Dermis blood vessel endothelial cell (primary cell): Measurements from ENCODE around the gene LRRC17. TPM values are rescaled to one million over a fixed set of nuclear protein-coding genes. Genes with fewer than 3 reads are reported as not detected.
"Not testable (repeated sequence)": the region's sequence is repeated elsewhere in the genome, so short reads cannot be mapped to it uniquely, and the experiment has no call there.

Experiments used
- DNase-seq: peaks from one replicate; pipeline ENCODE4 v3.0.0; 2010
- total RNA-seq: library from RNA; depleted of rRNA; stranded (reverse); fragments of >200 nt; gene quantifications from 2 replicates; pipeline ENCODE4 v1.2.3, GENCODE V29; 2014

Gene LRRC17
- total RNA-seq, 1 donor from 2014 or later: 1.2 TPM

DNA sequence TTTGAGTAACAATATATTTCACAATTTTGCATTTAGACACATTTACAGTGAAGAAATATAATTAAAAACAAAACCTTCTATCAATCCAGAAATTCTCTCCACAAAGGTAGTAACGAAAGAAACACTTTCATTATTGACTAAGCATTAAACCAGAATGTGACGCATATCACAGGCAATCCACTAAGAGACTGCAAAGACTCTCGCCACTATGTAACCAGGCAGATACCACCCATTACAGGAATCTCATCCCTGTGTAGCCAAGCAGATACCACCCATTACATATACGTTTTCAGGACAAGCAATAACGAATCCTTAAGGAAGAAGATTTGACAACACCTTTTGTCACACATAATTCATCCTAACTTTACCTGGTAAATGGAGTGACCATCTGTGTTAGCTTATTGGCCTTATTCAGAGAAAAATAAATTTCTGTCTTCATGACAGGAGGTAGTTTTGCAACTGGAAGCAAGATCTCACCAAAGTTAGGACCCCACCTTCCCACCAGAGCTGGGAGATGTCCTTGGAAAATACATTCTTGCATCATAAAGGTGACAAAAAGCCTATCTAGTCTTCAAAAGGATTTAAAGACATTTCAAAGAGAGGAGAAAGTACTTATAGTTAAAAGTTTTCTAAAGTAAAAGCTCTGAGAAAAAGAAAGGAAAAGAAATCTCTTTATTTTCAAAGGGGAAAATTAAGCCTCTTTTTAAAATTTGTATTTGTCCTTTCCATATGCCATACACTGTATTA lies 30.8 kb downstream of the LRRC17 start:
- DNase-seq: no peak

DNA sequence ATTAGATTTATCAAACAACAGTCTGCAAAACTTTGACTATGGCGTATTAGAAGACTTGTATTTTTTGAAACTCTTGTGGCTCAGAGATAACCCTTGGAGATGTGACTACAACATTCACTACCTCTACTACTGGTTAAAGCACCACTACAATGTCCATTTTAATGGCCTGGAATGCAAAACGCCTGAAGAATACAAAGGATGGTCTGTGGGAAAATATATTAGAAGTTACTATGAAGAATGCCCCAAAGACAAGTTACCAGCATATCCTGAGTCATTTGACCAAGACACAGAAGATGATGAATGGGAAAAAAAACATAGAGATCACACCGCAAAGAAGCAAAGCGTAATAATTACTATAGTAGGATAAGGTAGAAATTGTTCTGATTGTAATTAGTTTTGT lies 31.4 kb downstream of the LRRC17 start:
- DNase-seq: no peak

DNA sequence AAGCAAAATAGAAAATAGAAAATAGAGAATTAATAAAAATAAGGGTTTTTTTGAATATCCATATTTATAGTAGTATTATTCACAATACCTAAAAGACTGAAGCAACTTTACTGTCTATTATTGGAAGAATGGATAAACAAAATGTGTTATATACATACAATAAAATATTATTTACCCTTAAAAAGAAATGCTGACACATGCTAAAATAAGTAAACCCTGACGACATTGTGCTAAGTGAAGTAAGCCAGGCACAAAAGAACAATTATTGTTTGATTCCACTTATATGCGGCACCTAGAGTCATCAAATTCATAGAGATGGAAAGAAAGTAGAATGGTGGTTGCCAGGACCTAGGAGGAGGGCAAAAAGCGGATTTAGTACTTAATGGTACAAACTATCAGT lies 39.0 kb downstream of the LRRC17 start:
- DNase-seq: no peak

DNA sequence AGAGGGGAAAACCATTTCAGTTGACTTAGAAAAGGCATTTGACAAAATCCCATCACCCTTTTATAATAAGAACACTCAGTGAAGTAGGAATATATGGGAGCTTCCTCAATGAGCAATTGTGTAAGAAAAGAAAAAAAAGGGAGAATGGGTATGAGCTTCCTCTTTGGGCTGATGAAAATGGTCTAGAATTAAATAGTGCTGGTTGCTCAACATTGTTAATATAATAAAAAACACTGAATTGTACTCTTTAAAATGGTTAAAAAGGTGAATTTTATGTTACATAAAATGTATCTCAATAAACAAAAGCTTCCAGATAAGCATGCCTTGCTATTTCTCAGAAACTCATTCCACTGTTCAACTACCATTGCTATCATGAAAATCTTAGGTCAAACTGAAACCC lies 40.6 kb downstream of the LRRC17 start:
- no peak for DNase-seq

DNA sequence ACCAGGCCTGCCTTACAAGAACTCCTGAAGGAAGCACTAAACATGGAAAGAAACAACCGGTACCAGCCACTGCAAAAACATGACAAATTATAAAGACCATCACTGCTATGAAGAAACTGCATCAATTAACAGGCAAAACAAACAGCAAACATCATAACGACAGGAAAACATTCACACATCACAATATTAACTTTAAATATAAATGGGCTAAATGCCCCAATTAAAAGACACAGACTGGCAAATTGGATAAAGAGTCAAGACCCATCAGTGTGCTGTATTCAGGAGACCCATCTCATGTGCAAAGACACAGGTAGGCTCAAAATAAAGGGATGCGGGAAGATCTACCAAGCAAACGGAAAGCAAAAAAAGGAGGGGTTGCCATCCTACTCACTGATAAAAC lies 41.6 kb downstream of the LRRC17 start:
- not testable (repeated sequence) for DNase-seq

DNA sequence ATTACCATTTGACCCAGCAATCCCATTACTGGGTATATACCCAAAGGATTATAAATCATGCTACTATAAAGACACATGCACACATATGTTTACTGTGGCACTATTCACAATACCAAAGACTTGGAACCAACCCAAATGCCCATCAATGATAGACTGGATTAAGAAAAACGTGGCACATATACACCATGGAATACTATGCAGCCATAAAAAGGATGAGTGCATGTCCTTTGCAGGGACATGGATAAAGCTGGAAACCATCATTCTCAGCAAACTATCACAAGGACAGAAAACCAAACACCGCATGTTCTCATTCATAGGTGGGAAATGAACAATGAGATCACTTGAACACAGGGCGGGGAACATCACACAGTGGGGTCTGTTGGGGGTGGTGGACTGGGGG lies 45.2 kb downstream of the LRRC17 start:
- not testable (repeated sequence) for DNase-seq

DNA sequence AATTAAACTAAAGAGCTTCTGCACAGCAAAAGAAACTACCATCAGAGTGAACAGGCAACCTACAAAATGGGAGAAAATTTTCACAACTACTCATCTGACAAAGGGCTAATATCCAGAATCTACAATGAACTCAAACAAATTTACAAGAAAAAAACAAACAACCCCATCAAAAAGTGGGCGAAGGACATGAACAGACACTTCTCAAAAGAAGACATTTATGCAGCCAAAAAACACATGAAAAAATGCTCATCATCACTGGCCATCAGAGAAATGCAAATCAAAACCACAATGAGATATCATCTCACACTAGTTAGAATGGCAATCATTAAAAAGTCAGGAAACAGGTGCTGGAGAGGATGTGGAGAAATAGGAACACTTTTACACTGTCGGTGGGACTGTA lies 49.2 kb downstream of the LRRC17 start:
- not testable (repeated sequence) for DNase-seq

DNA sequence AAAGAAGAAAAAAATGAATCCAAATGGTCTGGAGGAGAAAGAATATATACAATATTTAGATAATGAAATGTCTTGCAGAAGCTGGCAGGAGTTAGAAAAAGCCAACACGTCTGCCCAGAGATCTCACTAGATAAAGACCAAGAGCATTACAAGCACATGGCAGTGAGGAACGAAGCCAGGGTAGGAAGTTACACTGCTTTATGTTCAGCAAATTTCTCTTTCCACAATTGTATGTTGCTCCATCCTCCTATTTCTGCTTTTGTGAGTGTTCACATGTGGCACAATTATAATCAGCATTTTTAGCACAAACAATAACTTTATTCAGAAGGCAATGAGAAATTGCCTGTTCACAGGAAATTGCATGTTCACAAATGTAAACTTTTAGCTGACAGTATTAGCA lies 53.7 kb downstream of the LRRC17 start:
- no peak for DNase-seq

DNA sequence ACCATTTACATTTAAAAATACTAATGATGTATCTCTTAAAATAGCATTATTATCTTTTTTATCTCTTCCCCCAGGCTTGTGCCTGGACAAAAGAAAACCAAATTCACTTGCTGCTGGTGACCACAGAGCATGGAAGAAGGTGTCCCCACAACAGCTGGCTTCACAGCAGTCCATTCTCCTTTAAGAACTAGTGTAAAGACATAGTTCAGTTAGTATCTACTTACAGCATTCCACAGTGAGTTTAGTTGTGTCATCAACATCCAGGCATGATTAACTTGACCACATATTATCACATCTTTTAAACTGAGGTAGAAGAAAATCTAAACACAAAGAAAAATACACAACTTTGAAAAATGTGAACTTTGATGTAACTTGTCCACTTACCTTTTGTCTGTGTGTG lies 55.0 kb downstream of the LRRC17 start:
- no peak for DNase-seq

DNA sequence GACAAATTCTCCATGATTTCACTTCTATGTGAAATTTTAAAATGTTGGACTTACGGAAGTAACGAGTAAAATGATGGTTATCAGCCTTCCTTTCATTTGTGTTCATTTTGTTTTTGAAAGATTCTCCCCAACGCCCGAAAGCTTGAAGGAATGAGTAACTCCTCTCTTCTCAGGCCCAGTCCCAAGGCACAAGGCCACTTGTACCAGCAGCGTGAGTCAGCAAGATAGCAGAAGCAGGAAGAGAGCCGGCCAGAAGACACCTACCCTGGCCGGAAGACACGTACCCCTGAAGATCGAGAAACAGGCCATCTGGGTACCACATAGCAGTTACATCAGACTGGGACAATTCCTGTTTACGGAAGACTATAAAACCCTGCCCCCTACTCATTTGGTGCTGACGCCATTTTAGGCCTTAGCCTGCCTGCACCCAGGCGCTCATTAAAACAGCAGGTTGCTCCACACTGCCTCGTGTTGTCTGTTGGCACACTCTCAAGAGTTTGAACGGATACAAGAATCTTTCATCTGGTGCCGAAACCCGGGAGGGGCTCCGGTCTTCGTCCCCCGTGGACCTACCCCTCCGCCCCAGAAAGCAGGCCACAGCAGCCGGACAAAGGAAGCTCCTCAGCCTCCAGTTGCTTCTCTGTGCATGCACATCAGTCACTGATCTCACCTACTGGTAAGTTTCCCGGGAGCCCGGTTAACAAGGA lies 60.4 kb downstream of the LRRC17 start:
- peak; percentile 67 for DNase-seq

DNA sequence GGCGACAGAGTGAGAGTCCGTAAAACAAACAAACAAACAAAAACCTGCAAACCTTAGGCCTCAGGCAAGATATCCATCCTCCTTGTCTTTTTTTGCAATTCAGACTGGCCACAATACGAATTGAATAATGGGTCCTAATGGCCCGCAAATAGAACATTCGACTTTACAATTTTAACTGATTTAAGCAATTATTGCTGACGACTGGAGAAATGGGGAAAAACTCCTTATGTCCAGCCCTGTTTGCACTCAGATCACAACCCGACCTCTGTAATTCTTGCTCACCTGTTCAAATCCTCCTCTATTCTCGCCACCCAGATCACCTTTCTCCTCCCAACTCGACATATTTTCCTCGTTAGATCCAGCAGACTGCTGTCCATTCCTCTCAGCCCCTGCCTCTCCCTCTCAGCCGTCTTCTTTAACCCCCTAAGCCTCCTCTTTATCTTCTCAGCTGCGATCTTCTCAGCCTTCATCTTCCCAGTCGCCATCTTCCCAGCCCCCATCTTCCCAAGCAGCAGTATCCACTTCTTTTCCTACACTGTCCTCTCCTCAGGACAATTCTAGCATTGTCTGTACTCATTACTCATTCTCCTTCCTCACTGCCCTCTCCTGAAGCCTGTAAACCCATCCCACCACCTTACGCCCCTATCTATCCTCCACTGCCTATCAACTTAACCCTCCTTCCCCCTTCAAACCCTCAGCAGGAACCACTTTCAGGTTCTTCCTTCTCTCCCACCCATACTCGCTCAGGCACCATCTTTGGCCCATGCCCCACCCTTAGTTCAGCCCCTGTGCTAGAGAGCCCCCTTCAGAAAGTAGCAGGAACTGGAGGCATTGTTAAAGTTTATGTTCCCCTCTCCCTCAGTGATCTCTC lies 61.8 kb downstream of the LRRC17 start:
- no peak for DNase-seq

DNA sequence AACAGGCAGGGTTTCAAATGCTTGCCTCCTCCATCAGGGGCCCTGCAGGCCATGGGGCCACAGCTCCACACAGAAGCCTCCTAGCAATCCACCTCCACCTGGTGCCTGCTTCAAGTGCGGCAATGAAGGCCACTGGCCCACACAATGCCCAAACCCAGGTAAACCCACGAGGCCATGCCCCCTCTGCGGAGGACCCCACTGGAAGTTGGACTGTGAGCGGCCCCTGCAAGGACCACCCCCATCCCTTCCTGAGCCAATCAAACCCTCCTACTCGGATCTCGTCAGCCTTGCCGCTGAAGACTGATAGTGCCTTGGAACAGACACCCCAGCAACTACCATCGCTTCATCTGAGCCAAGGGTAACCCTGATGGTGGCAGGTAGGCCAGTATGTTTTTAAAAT lies 63.1 kb downstream of the LRRC17 start:
- DNase-seq: no peak

DNA sequence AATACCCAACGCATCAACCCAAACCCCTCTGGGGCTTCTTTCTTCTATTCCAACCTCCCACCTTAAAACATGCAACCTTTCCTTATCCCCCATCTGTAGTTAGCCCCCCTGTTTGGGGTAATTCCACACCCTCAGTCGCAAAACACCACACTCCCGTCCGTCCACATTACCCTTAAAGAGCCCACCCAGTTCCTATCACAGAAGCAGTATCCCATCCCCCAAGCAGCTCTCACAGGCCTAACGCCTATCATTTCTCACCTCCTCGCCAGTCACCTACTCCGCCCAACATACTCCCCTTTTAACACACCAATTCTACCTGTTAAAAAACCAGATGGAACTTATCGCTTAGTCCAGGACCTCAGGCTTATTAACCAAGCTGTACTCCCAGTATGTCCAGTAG lies 63.7 kb downstream of the LRRC17 start:
- DNase-seq: no peak

DNA sequence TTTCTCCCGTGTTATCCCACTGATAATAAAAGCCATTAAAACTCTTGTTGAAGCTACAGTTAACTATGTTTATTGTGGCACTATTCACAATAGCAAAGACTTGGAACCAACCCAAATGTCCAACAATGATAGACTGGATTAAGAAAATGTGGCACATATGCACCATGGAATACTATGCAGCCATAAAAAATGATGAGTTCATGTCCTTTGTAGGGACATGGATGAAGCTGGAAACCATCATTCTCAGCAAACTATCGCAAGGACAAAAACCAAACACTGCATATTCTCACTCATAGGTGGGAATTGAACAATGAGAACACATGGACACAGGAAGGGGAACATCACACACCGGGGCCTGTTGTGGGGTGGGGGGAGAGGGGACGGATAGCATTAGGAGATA lies 64.8 kb downstream of the LRRC17 start:
- not testable (repeated sequence) for DNase-seq

DNA sequence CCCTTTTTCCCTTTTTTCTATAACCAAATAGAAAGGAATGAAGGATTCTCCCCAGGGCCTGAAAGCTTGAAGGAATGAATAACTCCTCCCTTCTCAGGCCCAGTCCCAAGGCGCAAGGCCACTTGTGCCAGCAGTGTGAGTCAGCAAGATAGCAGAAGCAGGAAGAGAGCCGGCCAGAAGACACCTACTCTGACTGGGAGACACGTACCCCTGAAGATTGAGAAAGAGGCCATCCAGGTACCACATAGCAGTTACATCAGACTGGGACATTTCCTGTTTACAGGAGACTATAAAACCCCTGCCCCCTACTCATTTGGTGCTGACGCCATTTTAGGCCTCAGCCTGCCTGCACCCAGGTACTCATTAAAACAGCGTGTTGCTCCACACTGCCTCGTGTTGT lies 65.5 kb downstream of the LRRC17 start:
- DNase-seq: peak; percentile 68

DNA sequence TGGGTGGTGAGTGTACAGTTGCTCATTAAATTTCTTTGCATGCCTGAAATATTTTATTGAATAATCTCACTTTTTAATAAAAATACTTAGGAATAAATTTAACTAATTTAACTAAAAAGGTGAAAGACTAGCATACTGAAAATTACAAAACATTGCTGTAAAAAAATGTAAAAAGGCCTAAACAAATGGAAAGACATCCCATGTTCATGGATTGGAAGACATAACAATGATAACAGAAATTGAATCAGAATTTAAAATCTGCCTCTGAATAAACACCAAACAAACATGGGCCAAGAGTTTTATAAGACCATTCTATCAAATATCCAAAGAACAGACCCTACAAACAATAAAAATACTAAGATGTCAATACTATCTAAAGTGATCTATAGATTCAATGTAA lies 66.9 kb downstream of the LRRC17 start:
- no peak for DNase-seq

DNA sequence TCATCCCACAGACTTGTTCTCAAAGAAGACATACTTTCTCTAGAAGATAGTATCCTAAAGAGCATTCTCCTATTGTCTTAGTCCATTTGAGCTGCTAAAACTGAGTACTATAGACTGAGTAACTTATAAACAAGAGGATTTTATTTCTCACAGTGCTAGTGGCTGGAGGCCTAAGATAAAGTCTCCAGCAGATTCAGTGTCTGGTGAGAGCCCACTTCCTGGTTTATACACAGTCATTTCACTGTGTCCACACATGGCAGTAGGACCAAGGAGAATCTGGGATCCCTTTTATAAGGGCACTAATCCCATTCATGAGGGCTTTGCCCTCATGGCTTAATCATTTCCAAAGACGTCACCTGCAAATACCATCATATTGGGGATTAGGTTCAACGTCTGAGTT lies 68.7 kb downstream of the LRRC17 start:
- no peak for DNase-seq

DNA sequence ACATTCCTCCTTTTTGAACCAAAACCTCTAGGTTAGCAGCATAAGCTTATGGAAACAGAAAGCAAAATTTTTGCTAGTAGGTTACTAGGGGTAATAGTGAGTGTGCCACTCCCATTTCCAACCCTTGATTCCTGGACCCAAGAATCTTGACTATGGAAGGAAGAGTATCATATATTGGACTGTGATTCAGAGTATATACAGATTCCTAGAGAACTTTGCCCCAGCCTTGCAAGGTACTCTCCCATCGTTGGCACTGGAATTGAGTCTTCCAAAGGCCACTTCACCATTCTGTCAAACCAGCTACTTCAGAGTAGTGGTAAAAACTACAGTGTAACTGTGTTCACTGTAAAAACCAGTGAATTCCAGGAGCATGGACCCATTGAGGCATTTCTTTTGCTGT lies 69.4 kb downstream of the LRRC17 start:
- no peak for DNase-seq

DNA sequence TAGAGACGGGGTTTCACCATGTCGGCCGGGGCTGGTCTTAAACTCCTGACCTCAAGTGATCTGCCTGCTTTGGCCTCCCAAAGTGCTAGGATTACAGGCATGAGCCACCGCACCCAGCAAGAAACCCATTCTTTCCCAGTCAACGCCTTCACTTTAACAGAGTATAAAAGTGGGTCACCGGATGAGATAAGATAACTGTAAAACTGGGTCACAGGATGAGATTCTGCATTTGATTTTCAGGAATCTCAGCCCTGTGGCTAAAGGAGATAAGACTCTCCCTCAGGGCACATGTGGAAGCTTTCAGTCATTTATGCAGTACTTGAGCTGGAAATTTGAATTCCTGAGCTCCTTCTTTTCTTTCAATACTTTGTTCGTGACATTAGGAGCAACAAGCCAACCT lies 70.8 kb downstream of the LRRC17 start:
- DNase-seq: no peak

DNA sequence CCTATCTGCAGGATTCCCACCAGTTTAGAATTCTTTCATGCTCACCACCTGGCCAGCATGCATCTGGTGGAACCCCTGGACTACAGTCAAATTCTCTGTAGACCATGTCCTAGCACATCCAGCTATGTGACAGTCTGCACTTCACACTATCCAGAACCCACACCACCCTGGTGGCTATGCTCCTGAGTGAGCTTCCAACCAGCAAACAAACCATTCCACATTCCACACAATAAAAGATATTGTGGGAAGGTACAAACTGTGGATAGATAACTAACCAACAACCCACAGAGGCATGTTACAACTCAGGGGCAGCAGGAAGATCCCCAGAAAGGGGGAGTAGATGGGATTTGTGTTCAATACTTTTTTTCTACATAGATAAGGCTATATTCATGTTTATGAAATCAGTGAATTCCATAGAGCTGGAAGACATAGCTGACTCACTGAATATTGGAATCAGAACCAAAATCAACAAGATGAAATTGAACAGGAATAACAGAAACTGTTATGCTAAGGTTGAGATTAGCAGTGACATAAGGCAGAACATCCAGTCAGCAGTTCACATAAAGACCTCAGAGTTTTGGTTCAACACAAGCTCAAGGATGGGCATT lies 72.5 kb downstream of the LRRC17 start:
- no peak for DNase-seq

DNA sequence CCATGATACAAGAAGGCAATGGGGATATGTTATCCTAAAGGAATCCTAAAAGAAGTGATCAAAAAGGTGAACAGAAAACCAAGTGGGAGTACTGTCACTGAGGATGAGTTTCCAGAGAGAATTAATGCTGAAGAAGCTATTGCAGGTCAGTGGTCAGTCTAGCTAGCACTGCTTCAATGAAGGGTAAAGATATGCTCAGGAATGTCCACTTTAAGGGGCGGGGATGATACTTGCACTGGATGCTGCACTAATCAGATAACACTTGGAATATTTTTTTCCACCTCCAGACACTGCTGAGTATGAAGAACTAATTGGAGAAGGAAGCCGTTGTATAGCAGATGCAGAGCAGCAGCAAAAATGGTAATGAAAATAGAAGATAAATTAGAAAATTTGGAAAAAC lies 75.3 kb downstream of the LRRC17 start:
- DNase-seq: no peak

DNA sequence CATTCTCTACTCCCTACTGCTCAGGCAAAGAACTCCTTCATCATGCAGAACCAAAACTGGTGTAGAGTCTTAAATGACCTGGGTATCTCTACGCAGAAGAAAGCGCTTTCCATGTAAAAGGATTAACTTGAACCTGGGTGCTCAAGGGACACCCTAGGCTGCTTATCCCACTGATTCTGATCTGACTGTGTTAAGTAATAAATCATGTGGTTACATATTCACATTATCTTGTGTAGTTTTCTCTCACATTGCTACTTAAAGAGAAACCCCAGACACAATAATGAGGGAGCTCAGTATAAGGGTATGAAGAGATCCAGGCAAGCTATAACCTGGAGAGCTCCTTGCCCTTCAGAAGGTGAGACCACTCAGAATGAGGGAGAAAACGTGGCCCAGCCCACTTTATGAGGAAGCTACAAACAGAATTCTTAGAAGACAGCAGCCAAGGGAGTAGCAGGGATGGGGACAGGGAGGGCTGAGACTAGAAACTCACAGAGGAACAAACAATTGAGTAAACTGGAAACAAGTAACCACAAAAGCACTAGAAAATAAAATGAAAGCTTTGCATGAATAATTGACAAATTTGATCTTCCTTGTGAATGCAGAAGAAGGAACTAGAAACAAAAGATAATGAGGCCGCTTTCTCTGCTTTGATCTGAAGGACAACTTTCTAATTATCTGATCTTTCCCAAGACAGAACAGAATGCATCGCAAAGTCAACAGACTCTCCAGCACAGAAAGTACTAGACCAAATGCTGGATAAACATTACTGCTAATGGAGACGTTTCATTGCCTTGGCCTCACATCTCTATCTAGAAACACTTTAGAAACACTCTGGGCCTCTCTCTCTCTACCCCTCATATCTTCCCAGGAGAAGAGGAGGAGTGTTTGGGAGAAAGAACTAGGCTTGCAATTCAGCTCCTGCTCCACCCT lies 76.1 kb downstream of the LRRC17 start:
- no peak for DNase-seq
